Measurements from ENCODE around the gene FHDC1.

The FHDC1 gene

DNA sequence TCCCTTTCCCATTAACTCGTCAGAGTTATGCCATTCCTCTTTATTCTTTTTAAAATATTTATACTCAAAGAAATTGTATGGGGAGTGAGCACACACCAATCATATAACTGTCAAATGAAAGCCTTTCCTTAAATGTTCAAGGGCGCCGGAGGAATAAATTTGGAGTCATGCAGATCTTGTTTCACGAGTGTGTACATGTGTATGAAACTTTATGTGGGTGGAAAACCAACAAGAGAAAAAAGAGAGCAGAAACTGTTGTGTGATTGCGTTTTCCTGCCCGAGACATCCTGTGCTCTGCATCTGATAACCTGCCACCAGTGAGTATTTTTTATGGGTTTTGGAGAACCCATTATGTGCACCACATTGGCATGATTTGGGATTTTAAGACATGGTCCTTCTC lies 88.3 kb downstream of the FHDC1 start:
- Histone ChIP-seq H3K9ac (ENCODE audit: insufficient read length) (no peak overlapping the region), H3K27ac (no peak overlapping the region), H3K4me3 (no peak overlapping the region), H3K9me3 (ENCODE audit: low read depth, low read length) (no peaks in the 10 kb centered on the region), H3K36me3 (ENCODE audit: insufficient read depth, low read length) (no peaks in the 10 kb centered on the region)
- TF ChIP-seq FOXP2 (optimal IDR thresholded peaks at IDR 0.05; ENCODE audit: control extremely low read depth, extremely low read length, insufficient read depth): no peak
- no peak for TF ChIP-seq EZH2 (IDR thresholded peaks at IDR 0.05)
- no peak for TF ChIP-seq POLR2AphosphoS5 (IDR thresholded peaks at IDR 0.05; ENCODE audit: borderline replicate concordance, low read depth, low read length)
- DNase-seq (ENCODE audit: low read depth, low spot score): no peak

DNA sequence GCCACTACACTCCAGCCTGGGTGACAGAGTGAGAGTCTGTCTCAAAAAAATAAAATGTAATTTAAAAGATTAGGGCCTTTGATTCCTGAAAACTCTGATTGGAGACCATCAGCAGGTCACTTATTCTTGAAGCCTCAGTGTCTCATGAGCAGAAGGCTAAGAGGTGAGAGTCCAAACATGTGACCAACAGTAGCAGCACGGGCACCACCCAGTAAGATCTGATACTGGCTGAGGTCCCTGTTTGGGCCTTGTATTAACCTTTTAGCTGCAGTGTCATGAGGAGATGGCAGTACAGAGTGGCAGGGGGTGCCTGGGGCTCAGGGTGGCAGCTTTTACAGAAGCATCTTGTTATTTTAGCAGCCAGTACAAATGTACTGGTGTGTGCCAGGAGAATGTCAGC lies 89.3 kb downstream of the FHDC1 start:
- no peak overlapping the region for H3K9ac ChIP-seq (ENCODE audit: insufficient read length)
- no peaks in the 10 kb centered on the region for H3K9me3 ChIP-seq (ENCODE audit: low read depth, low read length)
- H3K27ac ChIP-seq: no peak overlapping the region
- no peak overlapping the region for H3K4me3 ChIP-seq
- H3K36me3 ChIP-seq (ENCODE audit: insufficient read depth, low read length): no peaks in the 10 kb centered on the region
- no peak for DNase-seq (ENCODE audit: low read depth, low spot score)
- TF ChIP-seq FOXP2 (optimal IDR thresholded peaks at IDR 0.05; ENCODE audit: control extremely low read depth, extremely low read length, insufficient read depth): no peak
- TF ChIP-seq POLR2AphosphoS5 (IDR thresholded peaks at IDR 0.05; ENCODE audit: borderline replicate concordance, low read depth, low read length): no peak
- TF ChIP-seq EZH2 (IDR thresholded peaks at IDR 0.05): no peak

DNA sequence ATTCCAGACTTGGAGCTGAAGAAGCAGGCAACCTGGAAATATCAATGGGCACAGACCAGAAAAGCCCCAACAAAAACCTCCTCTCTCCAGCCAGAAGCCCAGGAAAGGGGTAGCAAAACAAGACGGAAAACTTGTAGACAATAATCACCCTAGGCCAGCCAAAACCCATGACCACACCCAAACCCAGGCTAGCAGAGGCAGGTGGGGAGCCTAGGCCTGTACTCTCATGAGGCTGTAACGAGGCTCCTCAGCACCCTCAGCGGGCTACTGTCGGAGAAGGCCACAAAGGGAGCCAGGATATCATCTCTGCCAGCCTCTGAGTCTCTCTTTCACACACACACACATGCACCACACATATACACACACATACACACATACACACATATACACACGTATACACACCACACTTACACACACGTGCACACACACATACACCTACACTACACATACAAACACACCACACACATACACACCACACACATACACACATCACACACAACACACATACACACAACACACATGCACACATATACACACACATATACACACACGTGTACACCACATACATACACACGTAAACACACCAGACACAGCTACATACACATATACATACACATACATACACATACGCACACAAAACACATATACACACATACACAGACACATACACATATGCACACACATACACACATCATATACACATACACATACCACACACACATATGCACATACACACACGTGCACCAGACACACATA lies 90.6 kb downstream of the FHDC1 start:
- no peak overlapping the region for H3K4me3 ChIP-seq
- no peaks in the 10 kb centered on the region for H3K36me3 ChIP-seq (ENCODE audit: insufficient read depth, low read length)
- H3K9me3 ChIP-seq (ENCODE audit: low read depth, low read length): no peaks in the 10 kb centered on the region
- no peak for TF ChIP-seq EZH2 (IDR thresholded peaks at IDR 0.05)
- no peak for TF ChIP-seq FOXP2 (optimal IDR thresholded peaks at IDR 0.05; ENCODE audit: control extremely low read depth, extremely low read length, insufficient read depth)
- no peak for TF ChIP-seq POLR2AphosphoS5 (IDR thresholded peaks at IDR 0.05; ENCODE audit: borderline replicate concordance, low read depth, low read length)
- no peak overlapping the region for H3K27ac ChIP-seq
- H3K9ac ChIP-seq (ENCODE audit: insufficient read length): no peak overlapping the region
- no peak for DNase-seq (ENCODE audit: low read depth, low spot score)

DNA sequence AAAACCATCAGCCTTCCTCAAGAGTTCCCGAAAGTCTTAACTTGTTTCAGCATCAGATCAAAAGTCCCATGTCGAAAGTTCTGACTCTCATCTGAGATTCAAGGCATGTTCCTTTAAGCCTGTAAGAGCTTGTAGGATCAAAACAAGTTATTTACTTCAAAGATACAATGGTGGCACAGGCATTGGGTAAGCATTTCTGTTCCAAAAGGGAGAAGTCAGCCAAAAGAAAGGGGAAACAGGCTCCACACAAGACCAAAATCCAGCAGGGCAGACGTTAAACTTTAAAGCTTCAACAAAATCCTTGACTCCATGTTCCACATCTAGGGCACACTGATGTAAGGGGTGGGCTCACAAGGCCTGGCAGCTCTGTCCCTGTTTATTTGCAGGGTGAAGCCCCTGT lies 91.7 kb downstream of the FHDC1 start:
- DNase-seq (ENCODE audit: low read depth, low spot score): no peak
- Histone ChIP-seq H3K9ac (ENCODE audit: insufficient read length) (no peak overlapping the region), H3K4me3 (no peak overlapping the region), H3K9me3 (ENCODE audit: low read depth, low read length) (no peaks in the 10 kb centered on the region), H3K27ac (no peak overlapping the region), H3K36me3 (ENCODE audit: insufficient read depth, low read length) (no peaks in the 10 kb centered on the region)
- TF ChIP-seq FOXP2 (optimal IDR thresholded peaks at IDR 0.05; ENCODE audit: control extremely low read depth, extremely low read length, insufficient read depth): no peak
- no peak for TF ChIP-seq POLR2AphosphoS5 (IDR thresholded peaks at IDR 0.05; ENCODE audit: borderline replicate concordance, low read depth, low read length)

DNA sequence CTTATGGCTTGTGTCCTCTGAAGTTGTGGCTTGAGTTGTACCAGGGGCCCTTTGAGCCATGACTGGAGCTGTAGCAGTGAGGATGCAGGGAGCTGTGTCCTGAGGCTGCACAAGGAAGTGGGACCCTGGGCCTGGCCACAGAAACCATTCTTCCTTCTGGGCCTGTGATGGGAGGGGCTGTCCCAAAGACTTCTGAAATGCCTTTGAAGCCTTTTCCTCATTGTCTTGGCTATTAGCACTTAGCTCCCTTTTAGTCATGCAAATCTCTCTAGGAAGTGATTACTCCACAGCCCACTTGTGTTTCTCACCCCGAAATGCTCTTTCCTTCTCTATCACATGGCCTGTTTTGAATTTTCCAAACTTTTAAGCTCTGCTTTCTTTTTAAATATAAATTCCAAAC lies 92.4 kb downstream of the FHDC1 start:
- TF ChIP-seq EZH2 (IDR thresholded peaks at IDR 0.05): no peak
- TF ChIP-seq POLR2AphosphoS5 (IDR thresholded peaks at IDR 0.05; ENCODE audit: borderline replicate concordance, low read depth, low read length): no peak
- TF ChIP-seq FOXP2 (optimal IDR thresholded peaks at IDR 0.05; ENCODE audit: control extremely low read depth, extremely low read length, insufficient read depth): no peak
- Histone ChIP-seq H3K4me3 (no peak overlapping the region), H3K9ac (ENCODE audit: insufficient read length) (no peak overlapping the region), H3K9me3 (ENCODE audit: low read depth, low read length) (no peaks in the 10 kb centered on the region), H3K36me3 (ENCODE audit: insufficient read depth, low read length) (no peaks in the 10 kb centered on the region), H3K27ac (no peak overlapping the region)
- DNase-seq (ENCODE audit: low read depth, low spot score): no peak

Measured in SK-N-MC (cell line).